NCI-H748 treated with DMSO at 0.1 percent for 48 hours (cell line): ENCODE measurements around the gene BMAL2.
A peak's percentile ranks its signal among the peaks of the same experiment; 100 is the strongest.

Experiments
- DNase-seq: peaks from one replicate; lab custom pipeline; 2025; lab: John Stamatoyannopoulos, UW

BMAL2 gene, protein sequence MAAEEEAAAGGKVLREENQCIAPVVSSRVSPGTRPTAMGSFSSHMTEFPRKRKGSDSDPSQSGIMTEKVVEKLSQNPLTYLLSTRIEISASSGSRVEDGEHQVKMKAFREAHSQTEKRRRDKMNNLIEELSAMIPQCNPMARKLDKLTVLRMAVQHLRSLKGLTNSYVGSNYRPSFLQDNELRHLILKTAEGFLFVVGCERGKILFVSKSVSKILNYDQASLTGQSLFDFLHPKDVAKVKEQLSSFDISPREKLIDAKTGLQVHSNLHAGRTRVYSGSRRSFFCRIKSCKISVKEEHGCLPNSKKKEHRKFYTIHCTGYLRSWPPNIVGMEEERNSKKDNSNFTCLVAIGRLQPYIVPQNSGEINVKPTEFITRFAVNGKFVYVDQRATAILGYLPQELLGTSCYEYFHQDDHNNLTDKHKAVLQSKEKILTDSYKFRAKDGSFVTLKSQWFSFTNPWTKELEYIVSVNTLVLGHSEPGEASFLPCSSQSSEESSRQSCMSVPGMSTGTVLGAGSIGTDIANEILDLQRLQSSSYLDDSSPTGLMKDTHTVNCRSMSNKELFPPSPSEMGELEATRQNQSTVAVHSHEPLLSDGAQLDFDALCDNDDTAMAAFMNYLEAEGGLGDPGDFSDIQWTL

DNA sequence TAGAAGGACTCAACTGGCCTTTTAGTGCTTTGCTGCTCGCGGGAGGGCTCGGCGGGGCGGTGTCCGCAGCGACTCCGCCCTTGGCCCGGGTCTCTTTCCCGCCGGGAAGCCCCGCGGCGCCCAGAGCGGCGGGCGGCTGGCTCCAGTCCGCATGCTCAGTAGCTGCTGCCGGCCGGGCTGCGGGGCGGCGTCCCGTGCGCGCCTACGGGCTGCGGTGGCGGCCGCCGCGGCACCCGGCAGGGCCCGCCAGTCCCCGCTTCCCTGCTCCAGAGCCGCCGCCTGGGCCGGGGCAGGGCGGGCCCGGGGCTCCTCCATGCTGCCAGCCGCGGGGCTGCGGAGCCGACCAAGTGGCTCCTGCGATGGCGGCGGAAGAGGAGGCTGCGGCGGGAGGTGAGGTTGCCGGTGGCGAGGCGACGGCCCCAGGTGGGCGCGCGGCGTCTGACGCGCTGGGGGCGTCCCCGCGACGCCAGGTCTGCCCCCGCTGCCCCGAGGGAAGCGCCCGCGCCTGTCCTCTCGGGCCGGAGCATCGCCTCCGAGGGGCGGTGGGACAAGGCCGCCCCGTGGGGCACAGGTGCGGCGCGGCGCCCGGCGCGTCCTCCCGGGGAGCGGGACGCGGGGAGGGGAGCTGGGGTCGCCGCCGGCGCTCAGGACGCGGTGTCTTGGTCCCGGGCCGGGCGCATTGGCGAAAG lies at the start of gene BMAL2:
TSS of gene BMAL2 (plus strand) at position 123 of the 689 bp plus-strand sequence. CDS start at position 360, 237 bp downstream.
- peak; percentile 14 for DNase-seq

DNA sequence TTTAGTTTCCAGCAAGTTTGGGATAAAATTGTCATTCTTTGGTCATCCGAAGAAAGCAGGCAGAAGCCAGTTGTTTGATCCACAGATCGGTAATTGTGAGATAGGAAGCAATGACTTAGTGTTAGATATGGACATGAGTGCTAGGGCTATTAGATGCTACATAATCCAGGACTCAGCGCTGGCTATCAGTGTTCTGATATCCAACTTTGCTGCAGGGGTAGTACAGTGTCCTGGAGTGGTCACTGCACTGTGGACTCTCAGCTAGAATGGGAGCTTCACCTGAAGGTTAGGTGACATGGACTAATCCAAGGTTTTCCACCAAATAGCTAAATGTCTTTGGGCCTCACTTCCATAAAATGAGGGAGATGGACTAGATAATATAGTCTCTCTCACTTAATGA lies 48.6 kb upstream of the BMAL2 start:
- DNase-seq, result no peak

GRCh38 chr12:27284751-27285150 lies 47.9 kb upstream of the BMAL2 start:
- no peak for DNase-seq

GRCh38 chr12:27285403-27285802 lies 47.2 kb upstream of the BMAL2 start:
- no peak for DNase-seq

DNA sequence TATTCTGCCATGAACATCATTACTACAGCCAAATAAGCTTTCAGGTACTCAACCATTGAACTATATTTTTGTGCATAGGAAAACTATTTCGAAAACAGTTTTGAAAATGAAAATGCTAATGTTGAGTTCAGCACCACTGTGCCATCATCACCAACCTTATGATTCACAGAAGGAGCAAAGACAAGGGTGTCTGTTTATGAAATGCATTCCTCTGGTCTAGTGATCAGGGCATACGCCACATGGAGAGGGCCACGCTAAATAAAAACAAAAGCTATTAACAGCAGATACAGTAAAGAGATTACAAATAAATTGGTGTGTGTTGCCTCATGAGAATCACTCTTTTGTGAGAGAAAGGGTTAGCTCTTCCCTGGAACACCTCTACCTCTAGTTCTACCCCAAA lies 43.2 kb upstream of the BMAL2 start:
- DNase-seq, result no peak

- no peak for DNase-seq
These were observed 42.0 kb upstream of the BMAL2 start for GRCh38 chr12:27290501-27291168.

GRCh38 chr12:27291862-27292261 lies 40.8 kb upstream of the BMAL2 start:
- DNase-seq, result no peak

DNA sequence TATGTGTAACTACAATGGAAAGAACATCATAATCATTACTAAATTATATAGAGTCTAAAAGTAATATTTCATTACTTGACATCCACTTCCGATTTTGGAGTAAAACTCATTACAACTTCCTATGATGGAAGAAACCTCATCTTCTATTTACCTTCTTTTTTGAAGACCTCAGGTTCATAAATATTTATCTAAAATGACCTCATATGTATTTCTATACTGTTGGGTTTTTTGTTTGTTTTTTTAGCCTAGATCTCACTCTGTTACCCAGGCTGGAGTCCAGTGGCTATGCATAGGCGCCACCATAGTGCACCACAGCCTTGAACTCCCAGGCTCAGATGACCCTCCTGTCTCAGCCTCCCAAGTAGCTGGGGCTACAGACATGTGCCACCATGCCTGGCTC lies 39.9 kb upstream of the BMAL2 start:
- no peak for DNase-seq

DNA sequence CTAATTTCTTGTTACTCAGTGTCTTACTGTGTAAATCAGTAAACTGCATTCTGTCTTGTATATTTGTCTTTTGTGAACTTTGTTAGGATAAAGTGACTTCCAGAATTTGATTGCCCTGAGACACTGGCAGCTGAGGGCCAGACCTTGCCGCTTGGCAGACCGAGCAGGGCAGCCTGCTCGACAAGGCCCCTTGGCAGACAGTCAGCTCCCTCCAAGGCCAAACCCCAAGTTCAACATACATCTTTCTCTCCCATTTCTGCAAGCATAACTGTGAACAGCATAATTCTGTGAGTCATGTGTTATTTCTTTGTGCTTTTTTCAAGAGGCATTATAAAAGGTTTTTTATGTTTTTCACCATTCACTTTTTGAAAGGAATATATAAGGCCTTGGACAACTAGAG lies 39.2 kb upstream of the BMAL2 start:
- DNase-seq, result no peak

DNA sequence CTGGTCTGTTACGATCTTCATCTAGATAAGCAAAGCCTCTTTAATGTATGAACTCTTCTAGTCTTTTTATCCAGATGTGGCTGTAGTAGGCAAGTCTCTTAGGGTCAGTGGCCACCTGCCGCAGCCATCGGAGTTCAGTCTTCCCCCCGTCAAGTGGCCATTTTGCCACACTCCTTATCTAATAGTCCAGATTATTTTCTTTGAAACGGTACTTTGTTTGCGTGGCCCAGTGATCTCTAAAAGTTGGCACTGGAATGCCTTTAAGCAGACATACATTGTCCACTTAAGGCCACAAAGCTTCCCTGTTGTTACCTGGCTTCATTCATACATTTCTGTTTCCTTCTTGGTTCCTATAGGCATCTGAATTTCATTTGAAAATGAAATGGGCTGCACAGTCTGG lies 36.0 kb upstream of the BMAL2 start:
- no peak for DNase-seq

DNA sequence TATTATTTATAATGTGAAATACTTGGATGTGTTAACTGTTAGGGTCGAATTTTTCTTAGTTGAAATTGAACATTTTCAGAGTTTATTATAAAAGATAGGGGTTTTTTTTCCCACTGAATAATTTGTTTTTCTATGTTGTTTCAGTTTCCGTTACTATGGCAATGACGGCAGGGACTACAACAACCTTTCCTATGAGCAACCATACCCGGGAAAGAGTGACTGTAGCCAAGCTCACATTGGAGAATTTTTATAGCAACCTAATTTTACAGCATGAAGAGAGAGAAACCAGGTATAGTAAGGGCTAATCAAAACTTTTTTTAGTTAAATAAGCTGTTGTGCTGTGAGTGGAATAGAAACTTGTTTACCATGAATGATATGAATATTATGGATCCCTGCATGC lies 35.1 kb upstream of the BMAL2 start:
- DNase-seq, result no peak

- no peak for DNase-seq
These were observed 33.5 kb upstream of the BMAL2 start for GRCh38 chr12:27299102-27299501.

GRCh38 chr12:27300226-27300625 lies 32.4 kb upstream of the BMAL2 start:
- DNase-seq, result no peak

DNA sequence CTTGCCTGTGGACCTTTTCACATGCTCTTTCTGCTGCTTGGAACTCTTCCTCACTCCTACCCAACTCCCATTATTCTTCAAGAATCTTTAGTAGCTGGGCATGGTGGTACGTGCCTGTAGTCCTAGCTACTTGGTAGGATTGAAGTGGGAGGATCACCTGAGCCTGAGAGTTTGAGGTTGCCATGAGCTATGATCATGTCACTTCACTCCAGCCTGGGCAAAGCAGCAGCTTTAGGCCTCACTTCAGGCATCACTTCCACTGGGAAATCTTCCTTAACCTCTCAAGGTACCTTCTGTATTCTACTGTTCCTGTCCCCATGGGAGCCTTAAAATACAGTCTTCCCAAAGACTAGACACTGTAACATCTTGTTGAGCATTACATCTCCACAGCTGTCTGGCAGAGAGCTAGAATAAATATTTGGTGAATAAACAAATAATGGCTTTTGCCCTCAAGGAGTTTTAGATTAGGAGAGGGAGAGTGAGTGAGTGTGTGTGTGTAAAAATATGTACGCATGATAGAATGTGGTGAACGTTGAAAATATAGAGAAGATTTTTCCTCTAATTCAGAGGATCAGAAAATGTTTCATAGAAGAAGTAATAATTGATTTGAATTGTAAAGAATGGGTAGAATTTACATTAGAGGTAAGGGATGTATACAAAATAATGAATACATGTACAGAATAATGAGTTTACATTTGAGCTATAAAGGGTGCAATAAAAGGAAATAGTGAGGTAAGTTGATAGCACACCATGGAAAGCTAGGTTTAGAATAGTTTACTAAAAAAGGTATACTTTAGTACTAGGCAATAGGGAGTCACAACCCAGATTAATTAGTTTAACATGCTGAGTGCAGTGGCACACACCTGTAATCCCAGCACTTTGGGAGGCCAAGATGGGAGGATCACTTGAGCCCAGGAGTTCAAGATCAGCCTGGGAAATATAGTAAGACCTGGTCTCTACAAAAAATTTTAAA lies 29.2 kb upstream of the BMAL2 start:
- no peak for DNase-seq

GRCh38 chr12:27304856-27305255 lies 27.8 kb upstream of the BMAL2 start:
- DNase-seq, result no peak

- DNase-seq, result peak; percentile 4
These were observed 26.8 kb upstream of the BMAL2 start for GRCh38 chr12:27305673-27306456.

GRCh38 chr12:27309293-27309994 lies 23.2 kb upstream of the BMAL2 start:
- DNase-seq, result no peak

- no peak for DNase-seq
These were observed 22.7 kb upstream of the BMAL2 start for GRCh38 chr12:27309995-27310315.

DNA sequence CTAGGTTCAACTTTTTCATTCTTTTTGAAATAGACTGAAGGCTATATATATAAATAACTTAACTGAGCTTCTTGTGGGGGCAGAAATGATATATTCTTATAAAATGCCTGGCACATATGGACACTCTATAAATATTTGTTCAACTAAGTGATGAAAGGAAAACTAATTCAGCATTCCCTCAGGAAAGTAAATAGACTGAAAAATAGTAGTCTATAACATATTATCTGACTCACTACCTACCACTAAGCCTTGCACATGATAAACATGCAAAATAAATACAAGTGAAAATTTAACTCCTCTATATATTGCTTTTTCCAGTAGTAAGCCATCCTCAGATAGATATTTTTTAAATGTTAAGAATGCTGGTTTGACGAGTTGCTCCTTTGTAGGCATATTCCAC lies 15.7 kb upstream of the BMAL2 start:
- DNase-seq, result no peak

DNA sequence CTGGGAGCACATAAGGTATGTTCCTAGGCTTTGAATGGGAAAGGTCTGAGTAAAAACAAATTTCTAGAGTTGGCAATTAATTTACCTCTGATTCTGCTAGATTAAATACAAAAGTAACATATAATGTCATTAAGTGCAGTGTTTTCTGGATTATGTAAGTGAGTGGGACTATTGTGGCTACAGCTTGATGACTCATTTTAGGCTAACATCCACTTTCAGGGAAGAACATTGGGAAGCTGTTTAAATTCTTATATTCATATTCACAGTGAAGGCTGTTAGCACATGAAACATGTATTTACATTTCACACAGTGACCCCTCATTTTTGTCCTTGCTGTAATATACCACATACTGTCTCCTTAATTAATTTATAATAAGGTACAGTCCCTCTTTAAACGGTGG lies 13.2 kb upstream of the BMAL2 start:
- no peak for DNase-seq
